ENCODE data around the gene TMCC1. TPM values are rescaled to one million over a fixed set of nuclear protein-coding genes. Genes with fewer than 3 reads are reported as not detected.
"Not testable (repeated sequence)": the region's sequence is repeated elsewhere in the genome, so short reads cannot be mapped to it uniquely, and the experiment has no call there.

The TMCC1 gene
- total RNA-seq, 1 experiment from 2014 or later, result 20.8 TPM

GRCh38 chr3:129911261-129911861 is 17.9 kb upstream of the TMCC1 start:
- H3K9me3 ChIP-seq, result peaks cover 16% of the 10 kb centered on the region
- DNase-seq, result no peak
- peaks cover 10% of the 10 kb centered on the region for H3K36me3 ChIP-seq
- H3K27me3 ChIP-seq, result no peaks in the 10 kb centered on the region
- H3K4me3 ChIP-seq, result no peak overlapping the region

- not testable (repeated sequence) for H3K27me3 ChIP-seq, H3K4me3 ChIP-seq, DNase-seq
- H3K9me3 ChIP-seq, result peaks cover 24% of the 10 kb centered on the region
- H3K36me3 ChIP-seq, result peaks cover 30% of the 10 kb centered on the region
Measured at GRCh38 chr3:129909235-129909634, 15.7 kb upstream of the TMCC1 start.

- H3K9me3 ChIP-seq, result peaks cover 29% of the 10 kb centered on the region
- DNase-seq, result no peak
- H3K27me3 ChIP-seq, result no peaks in the 10 kb centered on the region
- no peak overlapping the region for H3K4me3 ChIP-seq
- H3K36me3 ChIP-seq, result peaks cover 34% of the 10 kb centered on the region
Measured at GRCh38 chr3:129908417-129908816, 14.9 kb upstream of the TMCC1 start.

GRCh38 chr3:129901272-129901671 is 7.8 kb upstream of the TMCC1 start:
- Histone ChIP-seq H3K36me3 (peaks cover 23% of the 10 kb centered on the region), H3K9me3 (peaks cover 27% of the 10 kb centered on the region)
- DNase-seq, H3K4me3 ChIP-seq, H3K27me3 ChIP-seq: not testable (repeated sequence)

- H3K27me3 ChIP-seq, result no peaks in the 10 kb centered on the region
- no peak for DNase-seq
- H3K4me3 ChIP-seq, result no peak overlapping the region
- H3K9me3 ChIP-seq, result peaks cover 12% of the 10 kb centered on the region
- peaks cover 9% of the 10 kb centered on the region for H3K36me3 ChIP-seq
Measured at GRCh38 chr3:129897026-129897425, 3.5 kb upstream of the TMCC1 start.

GRCh38 chr3:129892857-129893580 is 492 bp downstream of the TMCC1 start:
- peaks cover 9% of the 10 kb centered on the region for H3K36me3 ChIP-seq
- H3K9me3 ChIP-seq, result peaks cover 2% of the 10 kb centered on the region; the same call in 1 of the 2 replicates
- H3K27me3 ChIP-seq, result no peaks in the 10 kb centered on the region
- DNase-seq, result peak; percentile 76
- H3K4me3 ChIP-seq, result peak overlapping the region; percentile 92

- Histone ChIP-seq H3K9me3 (peaks cover 2% of the 10 kb centered on the region; the same call in 1 of the 2 replicates), H3K4me3 (peak overlapping the region; percentile 92), H3K36me3 (peaks cover 9% of the 10 kb centered on the region), H3K27me3 (no peaks in the 10 kb centered on the region)
- DNase-seq, result no peak
Measured at GRCh38 chr3:129892486-129892856, 1.0 kb downstream of the TMCC1 start.

GRCh38 chr3:129890891-129891290 is 2.6 kb downstream of the TMCC1 start:
- no peaks in the 10 kb centered on the region for H3K27me3 ChIP-seq
- H3K4me3 ChIP-seq, result no peak overlapping the region

GRCh38 chr3:129890125-129890524 is 3.4 kb downstream of the TMCC1 start:
- no peak for DNase-seq
- H3K4me3 ChIP-seq, result no peak overlapping the region

More at GRCh38 chr3:129890891-129891290, 2.6 kb downstream of the TMCC1 start:
- no peak for DNase-seq
- Histone ChIP-seq H3K36me3 (peaks cover 9% of the 10 kb centered on the region), H3K9me3 (no peaks in the 10 kb centered on the region)

GRCh38 chr3:129888771-129889170 is 4.7 kb downstream of the TMCC1 start:
- no peaks in the 10 kb centered on the region for H3K9me3 ChIP-seq
- no peaks in the 10 kb centered on the region; the same call in 1 of the 2 replicates for H3K36me3 ChIP-seq
- H3K27me3 ChIP-seq, result no peaks in the 10 kb centered on the region
- peak; percentile 79 for DNase-seq
- no peak overlapping the region for H3K4me3 ChIP-seq

More at GRCh38 chr3:129890125-129890524, 3.4 kb downstream of the TMCC1 start:
- Histone ChIP-seq H3K27me3 (no peaks in the 10 kb centered on the region), H3K36me3 (peaks cover 4% of the 10 kb centered on the region), H3K9me3 (no peaks in the 10 kb centered on the region)

- H3K36me3 ChIP-seq, result peaks cover 40% of the 10 kb centered on the region
- DNase-seq, result no peak
- no peaks in the 10 kb centered on the region for H3K9me3 ChIP-seq
- no peak overlapping the region for H3K4me3 ChIP-seq
- no peaks in the 10 kb centered on the region for H3K27me3 ChIP-seq
Measured at GRCh38 chr3:129881261-129881660, 12.2 kb downstream of the TMCC1 start.

- H3K4me3 ChIP-seq, result no peak overlapping the region
- no peaks in the 10 kb centered on the region for H3K27me3 ChIP-seq
- DNase-seq, result no peak
- no peaks in the 10 kb centered on the region for H3K9me3 ChIP-seq
- peaks cover 58% of the 10 kb centered on the region for H3K36me3 ChIP-seq
Measured at GRCh38 chr3:129878355-129878754, 15.2 kb downstream of the TMCC1 start.

- DNase-seq, H3K9me3 ChIP-seq, H3K4me3 ChIP-seq, H3K27me3 ChIP-seq: not testable (repeated sequence)
- H3K36me3 ChIP-seq, result peaks cover 53% of the 10 kb centered on the region
Measured at GRCh38 chr3:129874479-129874878, 19.0 kb downstream of the TMCC1 start.

GRCh38 chr3:129868912-129869311 is 24.6 kb downstream of the TMCC1 start:
- H3K4me3 ChIP-seq, result no peak overlapping the region
- peaks cover 26% of the 10 kb centered on the region for H3K36me3 ChIP-seq
- DNase-seq, result no peak
- H3K9me3 ChIP-seq, result no peaks in the 10 kb centered on the region
- H3K27me3 ChIP-seq, result no peaks in the 10 kb centered on the region

GRCh38 chr3:129867506-129868124 is 25.9 kb downstream of the TMCC1 start:
- no peak for DNase-seq
- peaks cover 22% of the 10 kb centered on the region for H3K36me3 ChIP-seq
- no peak overlapping the region for H3K4me3 ChIP-seq
- no peaks in the 10 kb centered on the region for H3K27me3 ChIP-seq
- H3K9me3 ChIP-seq, result no peaks in the 10 kb centered on the region

- Histone ChIP-seq H3K27me3 (no peaks in the 10 kb centered on the region), H3K9me3 (no peaks in the 10 kb centered on the region), H3K4me3 (no peak overlapping the region), H3K36me3 (peaks cover 40% of the 10 kb centered on the region)
- DNase-seq, result no peak
Measured at GRCh38 chr3:129865806-129866205, 27.7 kb downstream of the TMCC1 start.

GRCh38 chr3:129864519-129864918 is 29.0 kb downstream of the TMCC1 start:
- Histone ChIP-seq H3K36me3 (peaks cover 36% of the 10 kb centered on the region), H3K27me3 (no peaks in the 10 kb centered on the region), H3K9me3 (no peaks in the 10 kb centered on the region), H3K4me3 (no peak overlapping the region)
- no peak for DNase-seq
